NCI-H1417 treated with DMSO at 0.1 percent for 48 hours (cell line): ENCODE data around the gene HES3.

Experiments
- DNase-seq: peaks from one replicate; lab custom pipeline; 2025; lab: John Stamatoyannopoulos, UW

The HES3 gene

DNA sequence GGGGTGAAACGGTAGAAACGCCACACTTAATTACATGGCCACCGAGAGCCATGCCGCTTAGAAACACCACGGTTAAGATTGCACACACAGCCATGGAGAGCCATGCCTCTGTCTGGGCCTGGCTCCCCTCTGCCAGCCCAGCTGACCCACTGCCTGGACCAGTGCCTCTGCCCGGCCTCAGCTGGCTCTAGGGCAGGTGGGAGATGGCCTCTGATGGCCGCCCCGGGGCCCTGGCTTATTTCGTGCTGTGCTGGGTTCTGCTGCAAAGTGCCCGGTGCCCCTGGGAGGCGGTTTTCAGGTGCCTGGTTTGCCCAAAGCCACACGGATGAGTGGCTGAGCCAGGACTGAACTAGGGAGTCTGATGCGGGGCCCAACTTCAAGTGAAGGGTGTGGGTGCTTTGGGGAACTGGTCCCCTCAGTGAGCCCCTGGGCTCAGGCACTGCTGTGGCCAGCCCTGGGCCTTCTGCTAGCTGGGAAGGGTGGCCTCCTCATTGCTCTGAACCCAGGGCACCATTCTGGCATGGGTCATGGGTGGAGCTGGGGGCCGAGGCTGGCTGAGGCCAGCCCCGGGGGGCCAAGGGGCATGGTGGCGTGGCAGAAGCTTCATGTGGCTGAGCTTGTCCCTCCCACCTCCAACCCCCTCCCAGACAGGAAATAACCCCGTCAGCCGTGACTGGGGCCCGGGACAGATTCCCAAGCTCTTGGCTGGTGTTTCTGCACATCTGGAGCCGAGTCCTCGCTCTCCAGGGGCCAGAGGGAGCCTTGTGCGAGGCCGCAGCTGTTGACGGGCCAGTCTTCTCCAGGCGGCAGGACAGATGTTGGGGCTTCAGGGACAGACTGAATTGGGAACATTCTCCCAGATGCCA, 18.8 kb downstream of the HES3 start:
- DNase-seq = no peak

DNA sequence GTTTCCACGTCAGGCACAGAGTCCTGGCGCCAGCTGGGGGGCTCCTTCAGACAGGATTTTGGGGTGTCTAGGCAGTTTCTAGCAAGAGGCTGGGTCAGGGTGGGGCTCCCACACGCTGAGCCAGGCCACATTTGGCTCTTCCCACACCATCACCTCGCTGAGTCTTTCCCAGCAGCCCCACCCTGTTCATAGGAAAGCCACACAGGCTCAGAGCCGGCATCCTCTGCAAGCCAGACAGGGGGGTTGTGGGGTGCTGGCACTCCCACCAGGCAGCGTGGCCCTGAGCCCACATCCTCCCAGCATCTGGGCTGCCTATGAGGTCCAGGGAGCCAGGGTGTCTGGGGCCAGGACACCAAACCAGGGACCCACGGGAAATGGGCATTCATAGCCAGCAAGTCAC, 19.7 kb downstream of the HES3 start:
- DNase-seq = no peak

DNA sequence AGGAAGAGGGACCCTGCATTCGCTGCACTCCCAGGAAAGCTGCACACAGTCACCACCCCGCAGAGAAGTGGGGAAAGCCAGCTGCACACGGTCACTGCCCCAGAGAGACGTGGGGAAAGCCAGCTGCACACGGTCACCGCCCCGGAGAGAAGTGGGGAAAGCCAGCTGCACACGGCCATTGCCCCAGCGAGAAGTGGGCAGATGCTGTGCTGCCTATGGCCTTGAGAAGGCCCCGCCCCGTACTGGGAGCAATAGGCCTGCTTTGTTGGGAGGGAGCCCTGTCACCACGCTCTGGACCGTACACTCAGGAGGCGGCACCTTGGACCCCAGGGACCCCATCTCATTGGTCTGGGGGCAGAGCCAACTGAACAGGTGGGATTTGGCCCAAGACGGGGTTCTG, 21.2 kb downstream of the HES3 start:
- no peak for DNase-seq

DNA sequence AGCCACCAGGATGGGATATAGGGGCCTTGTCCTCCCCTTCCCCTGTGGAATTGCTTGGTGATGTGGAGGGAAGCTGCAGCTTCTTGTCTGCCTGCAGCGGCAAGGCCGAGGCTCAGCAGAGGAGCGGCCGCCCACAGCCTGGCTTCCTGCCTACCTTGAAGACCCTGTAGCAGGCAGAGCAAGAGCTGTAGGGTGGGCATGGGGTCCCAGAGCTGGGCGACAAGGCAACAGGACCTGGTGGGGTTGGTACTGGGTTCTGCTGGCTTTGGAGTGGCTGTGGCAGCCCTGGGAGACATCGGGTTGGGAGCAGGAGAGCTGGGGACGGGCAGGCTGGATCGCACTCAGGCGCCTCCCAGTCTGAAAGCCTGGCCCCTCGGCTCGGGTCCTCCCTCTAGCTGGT, 22.7 kb downstream of the HES3 start:
- DNase-seq = no peak

DNA sequence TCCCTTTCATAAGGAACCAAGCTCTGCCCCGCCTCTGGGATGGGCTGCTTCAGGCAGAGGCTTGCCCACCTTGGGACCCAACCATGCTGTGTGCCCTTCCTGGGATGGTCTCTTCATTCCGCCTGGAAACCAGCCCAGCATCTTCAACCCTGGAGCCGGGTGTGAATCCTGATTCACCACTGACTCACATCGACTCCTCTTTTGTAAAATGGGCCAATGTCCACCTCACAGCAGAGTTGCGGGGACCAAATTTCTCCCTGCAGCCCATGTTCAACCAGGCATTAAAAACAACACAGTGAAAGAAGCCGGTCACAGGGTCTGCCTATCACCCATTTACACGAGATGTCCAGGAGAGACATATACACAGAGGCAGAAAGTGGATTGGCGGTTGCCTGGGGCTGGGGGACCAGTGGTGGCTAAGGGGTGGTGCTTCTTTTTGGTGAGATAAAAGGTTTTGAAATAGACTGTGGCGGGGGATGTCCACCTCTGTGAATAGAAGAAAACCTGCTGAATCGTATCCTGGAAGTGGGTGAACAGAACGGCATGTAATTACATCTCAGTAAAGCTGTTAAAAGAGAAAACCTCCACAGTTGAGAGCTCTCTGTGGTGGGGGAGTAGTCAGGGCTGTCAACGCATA, 23.8 kb downstream of the HES3 start:
- no peak for DNase-seq

DNA sequence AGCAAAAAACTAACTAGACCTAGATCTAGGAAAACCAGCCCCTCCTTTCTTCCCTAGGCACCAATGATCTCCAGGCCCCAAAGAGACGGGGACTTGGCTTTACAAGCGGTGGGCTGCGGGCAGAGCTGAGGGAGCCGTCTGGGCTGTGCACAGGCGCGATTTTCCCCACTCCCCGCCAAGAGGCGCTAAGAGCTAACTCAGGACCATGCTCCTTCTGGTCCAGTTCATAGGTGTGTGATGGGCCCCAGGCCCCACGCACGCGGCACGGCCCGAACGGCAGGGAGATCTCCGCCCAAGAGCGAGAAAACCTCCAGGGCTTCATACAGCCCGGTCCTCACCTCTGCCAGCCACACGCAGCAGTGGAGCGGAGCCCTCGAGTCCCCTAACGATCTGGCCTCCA, 24.4 kb downstream of the HES3 start:
- DNase-seq = no peak

DNA sequence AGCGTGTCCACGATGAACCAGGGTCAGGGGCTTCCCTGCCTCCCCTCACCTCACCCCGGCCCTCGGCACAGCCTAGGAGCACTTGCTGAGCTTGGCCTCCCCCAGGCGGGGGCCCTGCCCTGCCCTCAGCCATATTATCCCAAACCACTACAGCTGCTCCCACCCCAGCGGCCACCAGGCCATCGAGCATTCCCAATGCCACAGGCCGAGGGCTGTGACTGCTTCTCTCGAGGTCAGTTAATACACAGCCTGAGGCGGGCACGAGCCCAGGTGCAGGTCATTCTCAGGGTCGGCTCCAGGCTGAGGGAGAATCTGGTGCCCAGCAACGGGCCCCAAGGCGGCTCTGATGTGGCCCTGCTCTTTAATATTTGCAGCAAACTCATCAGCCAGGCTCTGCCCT, 25.3 kb downstream of the HES3 start:
- no peak for DNase-seq

DNA sequence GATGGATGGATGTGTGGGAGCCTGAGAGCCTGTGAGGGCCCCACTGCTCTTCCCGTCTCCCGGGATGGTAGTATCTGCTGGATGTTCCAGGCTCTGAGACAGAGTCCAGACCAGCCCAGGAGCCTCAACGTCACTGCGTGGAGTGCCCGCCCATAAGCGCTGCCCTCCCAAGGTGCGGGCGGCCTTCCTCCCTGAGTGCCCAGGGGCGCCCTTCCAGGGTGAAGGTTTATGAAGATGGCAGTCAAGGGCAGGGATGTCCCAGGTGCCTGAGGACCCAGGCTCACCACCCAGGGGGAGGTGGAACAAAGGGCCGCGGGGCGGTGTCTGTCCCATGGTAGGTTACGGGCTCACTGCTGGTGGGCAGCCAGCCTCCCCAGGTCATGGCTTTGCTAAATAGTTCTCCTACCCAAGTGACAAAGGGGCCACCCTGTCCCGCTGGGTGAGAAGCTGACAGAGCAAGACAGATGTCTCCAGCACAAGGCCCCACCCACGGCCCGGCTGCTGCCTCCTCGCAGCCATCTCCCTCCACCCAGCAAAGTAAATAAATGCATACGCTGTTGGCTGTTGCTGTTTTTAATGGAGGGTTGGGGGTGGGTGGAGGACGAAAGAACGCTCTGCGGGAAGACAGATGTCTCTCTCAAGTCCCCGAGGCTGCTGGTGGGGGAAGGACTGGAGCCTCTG, 25.9 kb downstream of the HES3 start:
- DNase-seq = peak; percentile 66

DNA sequence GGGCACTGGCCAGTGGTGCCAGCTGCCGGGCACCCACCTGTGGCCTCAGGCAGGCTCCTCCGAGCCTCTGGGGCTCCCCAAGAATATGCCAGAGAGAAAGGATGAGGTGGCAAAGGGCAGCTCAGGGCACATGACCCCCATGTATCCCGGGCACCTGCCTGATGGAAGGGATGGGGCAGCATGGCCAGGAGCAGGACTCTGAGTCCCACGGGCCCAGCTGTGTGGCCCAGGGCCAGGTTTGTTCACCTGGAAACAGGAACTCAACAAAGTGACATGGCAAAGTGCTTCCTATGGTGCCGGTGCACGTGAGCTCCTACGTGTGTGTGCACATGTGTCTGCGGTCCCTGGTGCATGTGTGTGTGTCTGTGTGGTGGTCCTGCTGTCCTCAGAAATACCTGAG, 26.4 kb downstream of the HES3 start:
- no peak for DNase-seq

DNA sequence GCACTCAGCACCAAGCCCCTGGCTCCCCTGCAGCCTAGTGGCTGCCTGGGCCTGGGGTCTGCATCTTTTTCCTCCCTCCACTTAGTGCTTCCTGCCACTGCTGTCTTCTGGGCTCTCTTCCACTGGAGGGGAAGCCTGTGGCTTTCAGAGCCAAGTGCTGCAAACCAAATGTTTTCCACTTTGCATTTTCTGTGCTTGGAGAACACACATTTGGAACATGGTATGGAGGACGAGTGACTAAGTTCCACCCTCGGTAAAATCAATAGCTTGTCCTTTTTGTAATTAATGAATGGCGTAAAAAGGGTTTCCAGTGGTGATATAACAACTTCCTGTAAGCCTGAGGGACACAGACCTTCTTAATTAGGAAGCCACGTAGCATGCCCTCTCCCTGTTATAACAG, 27.0 kb downstream of the HES3 start:
- no peak for DNase-seq

DNA sequence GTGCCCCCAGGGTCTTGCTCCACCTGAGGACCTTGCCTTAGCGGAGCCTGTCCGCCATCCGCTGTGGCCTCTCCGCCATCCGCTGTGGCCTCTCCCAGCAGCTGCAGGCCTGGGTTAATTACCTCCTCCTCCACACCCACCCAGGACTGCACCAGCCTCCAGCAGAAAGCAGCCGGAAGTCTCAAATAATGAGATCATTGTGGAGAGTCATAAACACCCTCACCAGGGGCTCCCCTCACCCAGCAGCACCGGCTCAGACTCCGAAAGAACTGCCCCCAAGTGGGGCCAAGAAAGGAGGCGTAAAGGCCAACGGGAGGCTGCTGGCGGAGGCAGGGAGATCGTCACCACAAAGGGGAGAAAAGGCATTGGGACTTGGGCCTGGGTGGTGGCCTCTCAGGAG, 27.6 kb downstream of the HES3 start:
- DNase-seq = peak; percentile 56

DNA sequence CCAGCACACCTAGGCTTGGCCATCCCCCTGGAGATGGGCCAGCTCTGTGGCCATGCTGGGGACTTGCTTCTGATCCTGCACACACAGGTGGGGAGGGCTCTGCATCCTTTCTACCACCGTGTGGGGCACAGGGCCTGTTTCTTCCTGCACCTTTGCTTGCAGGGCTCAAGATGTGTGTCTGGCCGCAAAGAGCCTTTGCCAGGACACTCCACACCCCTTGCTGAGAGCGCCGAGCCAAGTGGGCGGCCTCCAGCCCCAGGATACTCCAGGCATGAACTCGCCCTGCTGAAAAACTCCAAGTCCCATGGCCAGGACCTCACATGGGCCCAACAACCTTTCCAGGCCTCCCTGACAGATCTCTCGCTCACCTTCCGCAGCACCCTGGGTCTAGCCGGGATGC, 28.5 kb downstream of the HES3 start:
- no peak for DNase-seq

DNA sequence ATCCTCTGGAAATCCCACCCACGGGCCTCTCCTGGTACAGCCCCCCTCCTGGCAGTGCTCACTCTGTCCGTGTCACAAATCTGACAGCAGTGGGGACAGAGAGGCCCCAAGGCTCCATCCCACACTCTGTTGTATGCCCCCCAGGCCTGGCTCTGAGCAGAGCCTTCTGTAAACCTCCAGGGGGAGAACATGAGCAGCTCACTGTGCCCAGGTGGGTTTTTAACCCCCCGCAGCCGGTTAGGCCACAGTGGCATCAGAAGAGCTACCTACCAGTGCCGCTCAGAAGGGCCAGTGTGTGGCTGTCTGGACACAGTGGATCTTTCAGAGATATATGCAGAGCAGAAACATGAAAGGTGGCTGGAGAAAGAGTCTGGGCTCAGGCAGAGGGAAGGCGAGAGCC, 28.9 kb downstream of the HES3 start:
- no peak for DNase-seq

DNA sequence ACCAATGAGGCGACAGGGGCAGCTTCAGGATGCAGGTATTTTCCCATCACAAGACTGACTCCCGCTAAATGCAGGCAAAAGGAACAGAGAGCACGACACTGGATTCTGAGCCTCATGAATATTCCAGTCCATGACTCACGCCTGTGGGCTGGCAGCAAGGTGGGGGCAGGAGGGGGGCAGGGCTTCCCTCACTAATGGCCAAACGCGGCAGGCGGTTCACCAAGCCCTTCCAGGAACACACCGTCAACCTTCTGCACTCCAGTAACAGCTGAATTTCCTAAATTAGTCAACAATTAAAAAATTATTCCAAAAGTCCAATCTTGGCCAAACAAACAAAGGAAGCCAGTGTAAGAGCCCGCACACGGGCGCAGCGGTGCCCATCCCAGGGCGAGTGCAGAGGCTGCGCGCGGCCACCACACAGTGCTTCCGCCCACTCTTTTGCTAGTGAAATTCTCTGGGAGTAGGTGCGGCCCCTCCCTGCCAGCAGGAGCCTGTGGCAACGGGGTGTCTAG, 29.5 kb downstream of the HES3 start:
- no peak for DNase-seq

DNA sequence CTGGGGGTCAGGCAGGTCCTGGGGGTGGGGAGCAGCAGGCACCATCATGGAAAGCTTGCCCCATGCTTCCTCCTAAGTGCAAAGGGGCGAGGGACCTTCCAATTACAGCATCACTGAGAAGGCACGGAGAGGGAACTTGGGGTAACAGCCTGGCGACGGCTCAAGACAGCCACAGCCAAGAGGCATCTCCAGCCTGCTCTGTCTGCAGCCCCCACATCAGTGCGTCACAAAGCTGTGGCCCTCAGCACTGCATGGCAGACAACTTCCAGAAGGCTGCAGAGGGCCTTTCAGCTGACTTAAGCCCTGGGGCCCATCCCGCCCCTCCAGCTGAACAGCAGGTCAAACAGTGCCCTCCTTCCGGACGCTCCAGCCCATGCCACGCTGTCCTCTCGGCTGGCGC, 30.1 kb downstream of the HES3 start:
- no peak for DNase-seq

DNA sequence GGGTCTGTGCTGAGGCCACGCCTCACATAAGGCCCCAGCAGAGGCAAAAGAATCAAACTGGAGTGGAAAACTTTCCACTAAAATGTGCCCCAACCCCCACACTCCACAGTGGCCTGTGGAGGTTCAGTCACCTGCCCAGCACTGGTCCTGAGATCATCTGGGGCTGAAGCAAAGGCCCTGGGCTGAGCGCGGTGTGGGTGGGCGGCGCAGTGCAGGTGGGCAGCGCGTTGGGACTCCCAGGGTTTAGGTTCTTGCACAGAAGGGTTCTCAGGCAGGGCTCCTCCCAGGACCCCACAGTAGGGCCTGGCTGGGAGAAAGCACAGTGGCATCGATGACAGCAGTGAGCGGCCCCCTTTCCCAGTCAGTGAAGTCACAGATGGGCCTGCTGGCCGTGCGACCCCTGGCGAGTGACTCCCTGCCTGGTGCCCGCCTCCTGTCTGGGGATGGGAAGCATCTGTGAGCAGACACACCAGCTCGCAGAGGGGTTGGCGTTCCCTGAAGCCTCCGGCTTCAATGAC, 30.7 kb downstream of the HES3 start:
- no peak for DNase-seq

DNA sequence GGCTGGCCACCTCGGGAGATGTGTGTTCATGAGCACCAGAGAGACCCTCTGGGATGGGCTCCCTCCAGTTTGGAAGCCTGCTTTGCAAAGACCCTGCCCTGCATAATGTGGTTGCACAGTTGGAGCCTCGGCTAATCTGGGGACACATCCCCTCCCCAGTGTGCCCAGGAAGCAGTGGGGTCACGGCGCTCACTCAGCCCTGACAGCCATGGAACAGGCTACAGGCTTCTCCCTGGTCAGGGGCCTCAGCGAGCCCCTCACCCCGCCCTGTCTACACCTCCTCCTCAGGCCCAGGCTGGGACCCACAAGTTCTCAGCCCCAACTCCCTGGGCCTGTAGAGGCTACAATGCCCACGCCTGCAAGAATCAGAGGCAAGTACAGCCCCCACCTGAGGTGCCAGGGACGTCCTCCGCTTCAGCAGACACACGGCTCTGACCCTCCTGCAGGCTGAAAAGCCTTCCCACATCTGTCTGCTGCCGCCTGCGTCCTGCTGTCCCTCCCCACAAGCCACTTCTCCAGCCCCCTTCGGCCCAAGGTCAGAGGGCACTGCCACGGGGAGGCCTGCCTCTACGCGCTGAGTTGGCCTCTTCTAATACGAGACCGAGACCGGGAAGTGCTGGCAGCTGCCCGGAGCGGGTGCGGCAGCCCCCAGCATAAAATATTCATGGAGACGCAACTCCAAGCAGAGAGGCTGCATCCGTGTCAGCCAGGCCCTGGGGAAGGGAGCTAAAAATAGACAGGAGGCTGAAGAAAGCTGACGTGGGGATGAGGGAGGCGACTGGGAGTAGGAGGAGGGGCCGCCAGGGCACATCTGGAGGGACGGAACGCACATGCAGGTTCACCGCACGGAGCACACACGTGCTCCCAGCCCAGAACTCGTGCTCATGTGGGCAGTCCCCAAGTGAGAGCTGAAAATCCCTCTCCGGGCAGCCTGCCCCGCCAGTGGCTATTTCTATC, 32.1 kb downstream of the HES3 start:
- DNase-seq = no peak

DNA sequence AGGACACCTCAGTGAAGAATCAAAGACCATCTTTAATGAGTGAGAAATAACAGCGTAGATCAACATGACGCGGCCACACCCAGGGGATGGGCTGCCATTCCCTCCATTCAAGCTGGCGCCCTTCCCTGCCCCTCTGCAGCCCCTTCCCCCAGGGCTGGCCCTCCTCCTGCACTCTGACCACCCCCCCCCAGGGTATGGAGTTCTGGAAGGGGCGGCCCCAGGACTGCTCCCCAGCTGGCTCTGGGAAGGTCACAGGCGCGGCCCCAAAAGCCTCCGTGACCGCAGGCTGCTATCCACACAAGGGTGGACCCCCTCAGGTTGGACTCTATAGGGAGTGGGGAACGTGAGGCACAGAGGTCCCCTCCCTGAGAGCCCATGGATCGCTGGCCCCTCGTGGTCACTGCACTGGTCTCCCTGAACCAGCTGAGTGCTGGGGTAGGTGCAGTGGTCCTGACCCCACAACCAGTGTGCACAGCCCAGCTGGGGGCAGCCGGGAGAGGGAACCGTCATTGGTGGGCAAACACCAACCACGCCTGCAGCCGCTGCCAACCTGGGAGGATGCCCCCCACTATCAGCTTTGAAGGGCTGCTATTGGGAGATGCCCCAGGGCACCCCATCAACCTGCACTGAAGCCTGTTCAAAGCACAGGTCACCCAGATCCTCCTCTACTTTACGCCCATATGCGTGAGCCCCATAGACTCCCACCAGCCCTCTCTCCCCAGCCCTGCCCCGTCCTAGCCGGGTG, 33.0 kb downstream of the HES3 start:
- no peak for DNase-seq

DNA sequence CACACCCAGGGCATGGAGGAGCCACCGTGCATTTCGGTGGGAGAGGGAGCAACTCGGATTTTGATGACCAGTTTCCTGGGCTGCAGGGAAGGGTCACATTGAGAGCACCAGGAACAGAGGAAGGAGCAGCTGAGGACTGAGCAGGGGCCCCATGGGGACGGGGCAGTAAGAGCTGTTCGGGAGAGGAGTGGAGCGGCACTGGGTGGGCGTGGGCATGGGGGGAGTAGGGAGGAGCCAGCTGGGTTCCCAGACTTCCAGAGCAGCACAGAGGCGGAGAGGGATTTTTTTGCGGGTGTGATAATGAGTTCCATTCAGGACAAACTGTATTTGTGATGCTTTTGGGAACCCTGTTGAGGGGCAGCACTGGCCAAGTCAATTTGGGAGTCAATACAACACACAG, 34.3 kb downstream of the HES3 start:
- no peak for DNase-seq

DNA sequence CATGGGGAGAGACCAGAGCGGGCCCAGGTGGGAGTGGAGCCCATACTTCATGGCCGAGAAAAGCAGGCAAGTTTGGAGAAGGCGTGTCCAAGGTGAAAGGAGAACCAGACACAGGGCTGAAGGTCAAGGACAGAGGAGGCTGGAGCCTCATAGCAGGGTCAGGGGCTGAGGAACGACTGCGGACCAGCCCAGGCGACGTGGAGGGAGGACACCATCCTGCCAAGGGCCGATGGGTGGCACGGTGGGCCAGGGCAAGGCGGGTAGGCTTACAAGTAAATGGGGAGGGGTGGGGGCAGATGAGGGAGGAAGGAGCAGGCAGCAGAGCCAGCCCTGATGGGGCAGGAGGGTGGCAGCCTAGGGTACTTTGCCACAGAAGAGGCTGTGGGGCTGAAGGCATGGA, 35.1 kb downstream of the HES3 start:
- no peak for DNase-seq
